Renal cortical epithelial cell (primary cell): Measurements from ENCODE around the gene MIOX. TPM values are rescaled to one million over a fixed set of nuclear protein-coding genes. Genes with fewer than 3 reads are reported as not detected.
A peak's percentile ranks its signal among the peaks of the same experiment; 100 is the strongest.
"Not testable (repeated sequence)": the region's sequence is repeated elsewhere in the genome, so short reads cannot be mapped to it uniquely, and the experiment has no call there.

ENCODE experiments used
- DNase-seq: peaks from one replicate; pipeline ENCODE4 v3.0.0-alpha.2; 2011; ENCODE audit warnings: low read depth
- total RNA-seq: library from RNA; depleted of rRNA; stranded (reverse); fragments of >200 nt; gene quantifications from 2 replicates; pipeline ENCODE4 v1.2.3, GENCODE V29; 2014

Gene MIOX
- total RNA-seq, 1 donor from 2014 or later = 0.10 TPM

DNA sequence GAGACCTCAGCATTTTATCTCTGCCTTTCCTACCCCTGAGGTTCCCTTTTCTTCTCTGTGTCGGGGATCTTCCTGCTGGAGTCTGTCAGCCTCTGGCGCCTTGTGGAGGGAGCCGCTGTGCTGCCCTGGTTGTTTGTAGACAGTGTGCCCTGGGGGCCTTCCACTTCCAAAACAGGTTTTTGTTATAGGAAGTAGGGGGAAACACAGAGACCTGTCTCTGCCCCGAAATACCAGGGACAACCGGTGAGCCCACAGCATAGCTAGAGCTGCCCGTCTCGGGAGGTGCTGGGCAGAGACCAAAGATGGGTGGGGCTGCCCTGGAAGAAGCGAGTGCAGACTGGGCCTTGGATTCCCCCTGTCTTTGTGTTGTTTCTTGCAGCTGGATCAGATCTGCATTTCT lies 29.4 kb downstream of the MIOX start:
- no peak for DNase-seq

DNA sequence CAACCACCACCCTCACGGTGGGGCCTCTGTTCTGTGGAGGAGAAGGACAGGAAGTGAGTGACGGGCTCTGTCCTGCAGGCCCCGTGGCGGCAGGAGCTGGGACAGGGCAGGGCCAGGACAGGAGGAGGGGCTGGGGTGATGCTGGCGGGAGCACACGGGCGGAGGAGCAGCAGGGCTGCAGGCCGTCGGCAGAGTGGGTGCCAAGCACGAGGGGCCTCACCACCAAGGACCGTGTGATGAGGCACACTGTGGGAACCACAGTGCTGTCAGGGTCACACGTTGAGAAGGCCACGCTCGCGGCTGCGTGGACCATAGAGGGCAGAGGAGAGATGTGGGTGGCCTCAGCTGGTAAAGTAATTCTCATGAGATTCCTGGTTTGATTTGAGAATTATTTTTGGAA lies 30.2 kb downstream of the MIOX start:
- DNase-seq = no peak

DNA sequence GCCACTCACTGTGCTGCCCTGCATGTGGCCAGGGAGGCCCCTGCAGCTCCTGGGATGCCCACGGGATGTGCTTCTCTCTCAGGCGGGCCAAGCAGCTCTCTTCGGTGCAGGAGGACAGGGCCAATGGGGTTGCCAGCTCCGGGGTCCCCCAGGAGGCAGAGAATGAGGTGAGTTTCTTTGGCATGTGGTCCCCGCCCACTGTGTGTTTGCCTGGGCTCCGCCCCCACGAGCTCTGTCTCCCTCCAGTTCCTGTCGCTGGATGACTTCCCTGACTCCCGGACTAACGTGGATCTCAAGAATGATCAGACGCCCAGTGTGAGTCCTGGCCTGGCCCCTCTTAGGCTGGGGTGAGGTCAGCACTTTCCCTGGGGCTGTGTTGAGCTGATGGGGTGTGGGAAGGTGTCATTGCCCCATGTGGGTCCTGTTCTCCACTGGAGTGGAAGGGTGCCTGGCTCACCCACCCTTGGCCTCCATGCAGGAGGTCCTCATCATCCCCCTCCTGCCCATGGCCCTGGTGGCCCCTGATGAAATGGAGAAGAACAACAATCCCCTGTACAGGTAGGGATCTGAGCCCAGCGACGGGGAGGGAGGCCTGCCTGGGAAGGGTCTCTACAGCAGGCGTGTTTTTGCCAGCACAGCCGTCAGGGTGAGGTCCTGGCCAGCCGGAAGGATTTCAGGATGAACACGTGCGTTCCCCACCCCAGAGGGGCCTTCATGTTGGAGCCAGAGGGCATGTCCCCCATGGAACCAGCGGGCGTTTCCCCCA lies 31.0 kb downstream of the MIOX start:
- no peak for DNase-seq

DNA sequence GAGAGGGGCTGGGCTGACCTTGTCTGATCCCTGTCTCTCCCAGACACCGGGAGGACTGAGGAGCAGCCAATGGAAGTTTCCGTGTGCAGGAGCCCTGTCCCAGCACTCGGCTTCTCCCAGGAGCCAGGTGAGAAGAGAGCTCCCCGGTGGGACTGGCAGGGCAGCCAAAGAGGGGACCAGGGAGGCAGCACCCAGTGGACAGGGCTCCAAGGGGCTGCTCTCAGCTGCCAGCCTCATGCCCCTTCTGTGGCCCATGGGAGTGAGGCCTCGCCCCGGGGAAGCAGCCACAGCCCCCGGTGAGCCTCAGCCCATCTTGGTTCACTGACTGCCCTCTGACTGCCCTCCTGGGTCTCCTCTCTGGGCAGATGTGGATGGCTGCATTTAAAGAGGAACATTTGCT lies 31.9 kb downstream of the MIOX start:
- DNase-seq = no peak

DNA sequence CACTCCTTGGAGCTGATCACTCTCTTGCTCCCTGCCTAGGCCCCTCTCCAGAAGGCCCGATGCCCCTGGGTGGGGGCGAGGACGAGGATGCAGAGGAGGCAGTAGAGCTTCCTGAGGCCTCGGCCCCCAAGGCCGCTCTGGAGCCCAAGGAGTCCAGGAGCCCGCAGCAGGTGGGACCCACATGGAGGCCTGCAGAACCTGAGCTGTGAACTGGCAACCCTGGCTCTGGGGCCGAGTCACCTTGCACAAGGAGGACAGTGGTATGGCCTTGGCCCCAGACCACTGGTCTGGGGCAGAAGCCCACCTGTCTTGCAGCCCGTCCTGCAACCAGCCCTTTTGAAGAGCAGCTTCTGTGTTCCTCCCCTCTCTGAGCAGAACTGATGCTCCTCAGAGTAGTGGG lies 32.5 kb downstream of the MIOX start:
- DNase-seq = no peak

DNA sequence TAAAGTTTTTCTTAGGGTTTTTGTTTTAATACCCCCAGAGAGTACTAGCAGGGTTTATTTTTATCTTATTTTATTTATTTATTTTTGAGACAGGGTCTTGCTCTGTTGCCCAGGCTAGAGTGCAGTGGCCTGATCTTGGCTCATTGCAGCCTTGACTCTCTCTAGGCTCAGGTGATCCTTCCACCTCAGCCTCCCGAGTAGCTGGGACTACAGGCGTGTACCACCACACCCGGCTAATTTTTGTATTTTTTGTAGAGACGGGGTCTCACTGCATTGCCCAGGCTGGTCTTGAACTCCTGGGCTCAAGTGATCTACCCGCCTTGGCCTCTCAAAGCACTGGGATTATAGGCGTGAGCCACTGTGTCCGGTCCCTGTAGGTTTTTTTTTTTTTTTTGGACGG lies 33.5 kb downstream of the MIOX start:
- DNase-seq = not testable (repeated sequence)

DNA sequence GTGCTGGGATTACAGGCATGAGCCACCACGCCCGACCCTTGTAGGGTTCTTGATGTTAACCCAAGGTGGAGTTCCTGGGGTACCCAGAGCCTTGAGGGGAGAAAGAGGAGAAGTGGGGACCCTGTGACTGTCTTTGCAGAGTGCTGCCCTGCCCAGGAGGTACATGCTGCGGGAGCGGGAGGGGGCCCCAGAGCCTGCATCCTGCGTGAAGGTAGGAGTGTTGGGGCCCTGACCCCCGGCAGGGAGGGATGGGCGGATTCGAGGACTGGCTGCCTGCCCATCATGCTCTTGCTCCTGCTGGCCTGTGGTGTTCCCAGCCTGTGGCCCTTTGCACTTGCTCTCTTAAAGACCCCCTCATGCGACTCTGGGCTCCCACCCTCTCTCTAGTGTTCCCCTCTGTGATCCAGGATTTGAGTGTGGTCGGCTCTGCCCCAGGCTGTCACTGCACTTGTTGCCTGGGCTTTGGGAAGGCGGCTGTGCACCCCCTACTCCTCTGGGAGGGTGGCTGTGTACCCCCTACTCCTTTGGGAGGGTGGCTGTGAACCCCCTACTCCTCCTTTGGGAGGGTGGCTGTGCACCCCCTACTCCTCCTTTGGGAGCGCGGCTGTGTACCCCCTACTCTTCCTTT lies 34.3 kb downstream of the MIOX start:
- DNase-seq = no peak

DNA sequence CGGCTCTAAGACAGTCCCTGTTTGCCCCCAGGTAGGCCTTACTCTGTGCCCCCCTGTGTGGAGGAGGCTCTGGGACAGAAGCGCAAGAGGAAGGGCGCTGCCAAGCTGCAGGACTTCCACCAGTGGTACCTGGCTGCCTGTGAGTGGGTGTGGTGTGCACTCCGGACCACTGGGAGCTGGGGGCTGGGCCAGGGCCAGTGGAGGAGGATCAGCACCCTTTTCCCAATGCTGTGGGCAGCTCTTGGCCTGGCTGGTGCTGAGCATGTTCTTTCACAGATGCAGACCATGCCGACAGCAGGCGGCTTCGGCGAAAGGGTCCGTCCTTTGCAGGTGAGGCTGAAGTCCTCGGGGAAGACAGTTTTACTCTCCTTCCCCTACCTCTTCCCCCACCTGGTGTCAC lies 35.1 kb downstream of the MIOX start:
- DNase-seq = no peak

DNA sequence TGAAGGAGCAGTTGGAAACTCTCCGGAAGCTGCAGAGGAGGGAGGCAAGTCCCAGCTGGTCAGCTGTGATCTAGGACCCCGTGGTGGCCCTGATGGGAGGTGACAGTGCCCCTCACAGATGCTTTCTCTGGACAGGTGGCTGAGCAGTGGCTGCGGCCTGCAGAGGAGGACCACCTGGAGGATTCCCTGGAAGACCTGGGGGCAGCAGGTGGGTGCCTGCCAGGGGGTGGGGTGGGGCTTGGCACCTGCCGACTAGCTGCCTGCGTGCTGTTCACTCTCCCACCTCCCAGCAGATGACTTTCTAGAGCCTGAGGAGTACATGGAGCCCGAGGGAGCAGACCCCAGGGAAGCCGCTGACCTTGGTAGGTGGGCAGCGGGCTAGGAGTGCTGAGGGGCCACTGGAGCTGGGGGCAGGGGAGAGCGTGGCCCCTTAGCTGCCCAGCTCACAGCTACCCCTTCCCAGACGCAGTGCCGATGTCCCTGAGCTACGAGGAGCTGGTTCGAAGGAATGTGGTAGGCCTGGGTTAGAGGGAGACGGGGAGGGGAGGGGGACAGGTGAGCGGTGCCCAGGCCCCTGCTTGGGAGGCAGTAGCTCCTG lies 35.6 kb downstream of the MIOX start:
- no peak for DNase-seq

DNA sequence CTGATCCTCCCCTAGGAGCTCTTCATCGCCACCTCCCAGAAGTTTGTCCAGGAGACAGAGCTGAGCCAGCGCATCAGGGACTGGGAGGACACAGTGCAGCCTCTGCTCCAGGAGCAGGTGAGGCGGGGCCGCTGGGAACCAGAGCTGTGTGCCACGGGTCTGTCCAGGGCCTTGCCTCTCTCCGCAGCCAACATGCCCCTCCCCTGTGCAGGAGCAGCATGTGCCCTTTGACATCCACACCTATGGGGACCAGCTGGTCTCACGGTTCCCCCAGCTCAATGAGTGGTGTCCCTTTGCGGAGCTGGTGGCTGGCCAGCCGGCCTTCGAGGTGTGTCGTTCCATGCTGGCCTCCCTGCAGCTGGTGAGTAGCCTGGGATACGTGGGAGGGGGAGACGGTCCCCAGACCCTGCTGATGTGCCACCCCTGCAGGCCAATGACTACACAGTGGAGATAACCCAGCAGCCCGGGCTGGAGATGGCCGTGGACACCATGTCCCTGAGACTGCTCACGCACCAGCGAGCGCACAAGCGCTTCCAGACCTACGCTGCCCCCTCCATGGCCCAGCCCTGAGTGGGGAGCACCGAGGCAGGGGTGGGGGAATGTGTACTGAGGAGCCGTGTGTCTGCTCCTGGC lies 36.3 kb downstream of the MIOX start:
- no peak for DNase-seq

DNA sequence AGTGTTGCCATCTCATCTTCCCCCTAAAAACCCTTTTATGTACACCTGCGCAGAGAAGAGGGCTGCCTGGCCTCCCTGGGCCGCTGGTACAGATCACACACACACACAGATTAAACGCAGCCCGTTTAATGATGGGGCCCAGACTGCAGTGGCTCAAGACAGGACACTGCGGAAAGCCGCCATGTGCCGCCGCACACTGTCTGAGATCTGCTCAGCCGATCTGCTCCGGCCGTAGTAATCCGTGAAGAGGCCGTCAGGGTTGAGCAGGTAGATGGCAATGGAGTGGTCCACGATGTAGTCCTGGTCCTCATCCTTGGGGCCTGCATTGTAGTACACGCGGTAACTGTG lies 36.8 kb downstream of the MIOX start:
- no peak for DNase-seq

DNA sequence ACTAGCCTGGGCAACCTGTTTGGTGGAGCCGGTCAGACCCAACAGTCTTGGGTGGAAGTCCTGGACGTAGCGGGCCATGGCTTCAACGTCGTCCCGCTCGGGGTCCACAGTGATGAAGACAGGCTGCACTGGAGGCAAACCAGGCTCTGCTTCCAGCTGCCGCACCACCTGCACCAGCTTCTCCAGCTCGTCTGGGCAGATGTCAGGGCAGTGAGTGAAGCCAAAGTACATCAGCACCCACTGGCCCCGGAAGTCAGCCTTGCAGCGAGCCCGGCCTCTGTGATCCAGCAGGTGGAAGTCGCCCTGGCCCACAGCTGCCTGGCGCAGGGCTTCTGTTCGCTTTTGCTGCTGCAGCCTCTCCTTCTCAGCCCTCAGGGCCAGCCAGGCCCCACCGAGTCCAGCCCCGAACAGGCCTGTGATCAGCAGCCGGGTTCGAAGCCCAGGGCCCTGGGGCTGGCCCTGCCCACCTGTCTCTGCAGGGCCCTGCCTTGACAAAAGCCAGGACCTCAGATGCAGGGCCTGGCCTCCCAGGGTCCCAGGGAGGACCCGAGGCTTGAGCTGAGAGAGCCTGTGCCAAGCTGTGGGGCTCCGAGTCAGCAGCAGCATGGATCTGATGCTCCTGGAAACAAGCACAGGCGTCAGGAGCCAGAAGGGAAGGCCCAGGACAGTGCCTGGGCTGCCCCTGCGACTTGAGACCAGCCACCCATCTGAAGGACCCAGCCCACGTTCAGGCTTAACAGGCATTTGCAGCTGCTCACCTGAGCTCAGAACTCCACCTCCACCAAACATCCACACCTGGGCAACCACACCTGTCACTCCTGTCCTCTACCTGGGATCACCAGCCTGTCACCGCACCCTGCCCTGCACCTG lies 37.4 kb downstream of the MIOX start:
- DNase-seq = no peak

DNA sequence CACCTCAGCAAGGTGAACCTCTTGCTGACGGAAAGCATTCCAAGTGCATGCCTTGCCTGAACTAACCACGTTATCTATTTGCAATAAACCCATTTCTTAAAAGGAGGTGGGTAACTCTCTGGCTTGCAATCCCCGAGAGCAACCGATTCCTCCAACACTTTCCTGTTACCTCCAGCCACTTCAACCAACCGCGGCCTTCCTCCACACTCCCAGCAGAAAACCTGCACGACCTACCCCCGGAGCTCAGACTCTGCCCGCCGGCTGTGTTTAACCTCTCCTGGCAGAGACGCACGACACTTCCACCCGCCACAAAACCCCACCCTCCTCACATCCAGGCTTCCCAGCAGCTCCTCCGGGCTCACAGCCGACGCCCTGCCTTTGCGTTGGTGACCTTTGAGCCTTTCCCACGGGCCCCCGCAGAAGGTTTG lies 38.0 kb downstream of the MIOX start:
- no peak for DNase-seq

DNA sequence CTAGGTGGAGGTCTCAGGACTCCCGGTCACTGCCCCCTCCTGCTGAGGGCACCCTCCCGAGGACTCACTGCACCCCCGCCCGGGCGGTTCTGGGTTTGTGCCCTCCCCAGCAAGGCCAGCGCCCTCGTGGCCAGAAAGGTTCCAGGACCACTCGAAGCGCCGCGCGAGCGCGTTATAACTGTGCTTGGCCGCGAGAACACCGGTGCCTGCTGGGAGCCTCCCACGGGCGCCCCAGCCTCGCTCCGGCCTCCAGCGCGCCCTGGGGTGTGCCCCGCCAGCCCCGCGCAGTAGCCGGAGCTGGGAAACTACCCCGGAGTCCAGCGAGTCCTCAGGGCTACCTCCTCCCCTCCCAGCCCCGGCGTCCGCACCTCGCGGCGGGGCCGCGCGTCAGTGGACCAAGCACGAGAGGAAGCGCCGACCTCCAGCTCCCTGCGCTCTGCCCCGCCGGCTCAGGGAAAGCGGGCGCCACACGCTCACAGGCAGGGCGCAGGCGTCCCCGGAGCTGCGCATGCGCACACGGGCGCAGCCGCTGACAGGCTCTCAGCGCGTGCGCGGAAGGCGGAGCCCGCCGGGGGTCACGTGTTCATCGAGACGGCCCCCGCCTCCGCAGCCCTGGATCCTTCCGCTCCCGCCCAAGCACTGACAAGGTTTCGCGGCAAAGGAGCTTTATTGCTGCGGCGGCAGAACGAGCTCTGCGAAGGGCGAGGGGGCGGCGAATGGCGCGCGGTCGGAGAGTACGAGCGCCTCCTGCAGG lies 38.6 kb downstream of the MIOX start, which contains the start of gene SCO2:
SCO2 (minus strand) TSS at position 495 of the 754 bp plus-strand sequence. CDS start 1,187 bp downstream, outside the sequence.
- peak; percentile 85 for DNase-seq

DNA sequence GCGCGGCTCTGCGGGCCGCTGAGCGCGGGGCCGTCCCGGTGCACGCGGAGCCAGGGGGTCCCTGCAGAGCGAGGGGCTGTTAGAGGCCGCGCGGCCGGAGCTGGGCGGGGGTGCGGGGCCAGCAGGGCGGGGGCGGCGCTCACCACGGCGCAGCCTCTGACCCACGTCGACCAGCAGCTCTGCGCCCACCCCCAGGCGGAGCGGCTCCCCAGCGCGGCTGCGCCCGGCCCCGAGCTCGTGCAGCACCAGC lies 39.1 kb downstream of the MIOX start:
- DNase-seq = no peak

DNA sequence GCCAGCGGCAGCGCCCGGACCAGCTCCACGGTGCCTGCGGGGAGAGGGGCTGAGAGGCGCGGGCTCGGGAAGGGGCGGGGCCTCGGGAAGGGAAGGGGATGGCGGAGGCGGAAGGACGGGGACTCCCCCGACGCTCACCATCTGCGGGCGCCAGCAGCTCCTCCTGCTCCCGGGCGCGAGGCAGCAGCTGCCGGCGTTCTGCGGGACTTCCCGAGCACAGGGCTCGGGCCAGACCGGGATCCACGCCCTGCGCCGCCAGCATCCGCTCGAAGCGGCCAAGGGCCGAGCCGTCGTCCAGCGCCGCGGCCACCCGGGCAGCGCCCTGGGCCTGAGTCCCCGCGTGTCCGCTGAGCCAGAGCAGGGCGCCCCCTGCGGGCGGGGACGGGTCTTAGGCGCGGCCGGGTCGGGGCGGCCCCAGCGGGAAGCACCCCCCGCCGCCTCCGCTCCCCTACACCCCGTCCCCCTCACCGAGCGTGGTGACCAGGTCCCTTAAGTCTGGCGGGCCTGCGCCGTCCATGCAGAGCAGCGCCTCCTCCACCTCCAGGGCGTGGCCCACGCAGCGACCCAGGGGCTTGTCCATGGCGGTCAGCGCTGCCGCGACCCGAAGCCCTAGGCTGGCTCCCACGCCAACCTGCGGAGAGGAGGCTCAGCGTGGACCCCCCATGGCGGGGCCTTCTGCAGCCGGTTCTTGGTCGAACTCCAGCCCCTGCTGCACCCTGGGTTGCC lies 39.6 kb downstream of the MIOX start:
- DNase-seq = no peak

DNA sequence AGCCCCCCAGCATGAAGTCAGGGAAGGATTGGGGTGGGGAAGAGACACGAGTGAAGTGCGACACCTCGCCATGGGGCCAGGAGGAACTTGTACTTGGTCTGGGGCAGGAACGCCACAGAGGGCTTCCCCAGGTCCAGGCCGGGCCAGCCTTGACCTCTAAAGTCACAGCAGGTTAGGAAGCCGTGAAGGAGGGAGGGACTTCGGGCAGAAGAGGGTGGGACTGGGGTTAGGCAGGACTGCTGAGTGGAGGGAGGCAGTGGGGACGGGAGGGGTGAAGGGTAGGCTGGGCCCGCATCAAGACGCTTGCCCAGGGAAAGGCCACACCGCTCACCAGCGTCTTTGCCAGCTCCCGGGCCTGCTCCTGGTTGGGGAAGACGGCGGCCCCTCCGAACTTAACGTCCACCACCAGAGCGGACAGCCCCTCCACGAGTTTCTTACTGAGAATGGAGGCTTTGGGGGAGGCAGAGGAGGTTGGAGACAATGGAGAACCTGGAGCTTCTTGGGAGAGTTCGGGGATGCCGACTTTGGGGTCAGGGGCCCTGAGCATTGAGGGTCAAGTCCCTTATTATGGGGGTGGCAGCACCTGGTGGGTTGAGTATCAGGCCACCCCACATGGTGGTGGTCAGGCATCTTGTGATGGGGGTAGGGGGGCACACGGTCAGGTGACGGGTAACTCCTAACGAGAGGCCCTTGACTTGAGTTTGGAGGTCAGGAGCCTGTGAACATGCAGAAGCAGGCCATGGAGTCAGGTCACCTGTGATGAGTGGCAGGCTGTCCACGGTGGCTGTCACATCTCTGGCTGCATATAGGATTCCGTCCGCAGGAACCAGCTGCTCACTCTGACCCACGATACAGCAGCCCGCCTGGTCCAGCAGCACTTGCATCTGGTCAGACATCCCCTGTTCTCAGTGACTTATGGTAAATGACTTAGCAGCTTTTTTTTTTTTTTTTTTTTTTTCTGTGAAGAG lies 40.5 kb downstream of the MIOX start:
- DNase-seq = peak; percentile 47

DNA sequence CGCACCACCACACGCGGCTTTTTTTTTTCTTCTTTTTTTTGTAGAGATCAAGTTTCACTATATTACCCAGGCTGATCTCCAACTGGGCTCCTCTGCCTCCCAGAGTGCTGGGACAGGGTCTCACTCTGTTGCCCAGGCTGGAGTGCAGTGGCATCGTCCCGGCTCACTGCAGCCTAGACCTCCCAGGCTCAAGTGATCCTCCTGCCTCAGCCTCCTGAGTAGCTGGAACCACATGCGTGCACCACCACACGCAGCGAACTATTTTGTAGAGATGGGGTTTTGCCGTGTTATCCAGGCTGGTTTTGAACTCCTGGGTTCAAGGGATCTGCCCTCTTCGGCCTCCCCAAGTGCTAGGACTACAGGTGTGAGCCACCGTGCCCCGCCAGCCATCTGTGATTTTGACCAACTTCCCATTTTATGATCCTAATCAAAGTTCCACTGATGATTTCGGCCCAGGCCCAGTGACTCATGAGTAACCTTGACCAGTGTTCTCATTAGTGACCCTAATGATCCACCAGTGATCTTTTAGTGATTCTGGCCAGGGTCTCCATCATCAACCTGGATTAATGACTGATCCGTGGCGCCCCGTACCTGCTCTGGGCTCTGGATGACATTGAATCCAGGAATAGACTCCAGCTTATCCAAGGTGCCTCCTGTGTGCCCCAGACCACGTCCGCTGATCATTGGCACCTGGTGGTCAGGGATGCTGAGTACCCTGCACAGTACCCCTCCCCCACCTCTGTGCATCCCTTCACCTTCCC lies 41.4 kb downstream of the MIOX start:
- DNase-seq = no peak
